Ramos (cell line): ENCODE results near the gene DHX30.

ENCODE experiments used
- in situ Hi-C: fragments of 300-500 bp; cut with MboI; formaldehyde crosslinking; loops from one replicate; pipeline ENCODE4 v1.14.3; 2022; ENCODE audit warnings: low sequenced_read_pairs; ENCODE audit not compliant: unreplicated experiment

DHX30 gene

GRCh38 chr3:47851888-47852603 is 49.1 kb downstream of the DHX30 start:
- in situ Hi-C loops = no loop called here

GRCh38 chr3:47852604-47853602 is 50.0 kb downstream of the DHX30 start:
- in situ Hi-C loops = no loop called here

GRCh38 chr3:47854267-47854666 is 51.3 kb downstream of the DHX30 start:
- in situ Hi-C loops = no loop called here

- in situ Hi-C loops = no loop called here
These were observed 52.0 kb downstream of the DHX30 start for GRCh38 chr3:47854720-47855455.

- in situ Hi-C loops = no loop called here
These were observed 52.8 kb downstream of the DHX30 start for GRCh38 chr3:47855461-47856383.

GRCh38 chr3:47856669-47857068 is 53.7 kb downstream of the DHX30 start:
- in situ Hi-C loops = no loop called here

GRCh38 chr3:47857151-47857550 is 54.2 kb downstream of the DHX30 start:
- in situ Hi-C loops = no loop called here

GRCh38 chr3:47859956-47860605 is 57.1 kb downstream of the DHX30 start:
- in situ Hi-C loops = no loop called here

- in situ Hi-C loops = no loop called here
These were observed 60.6 kb downstream of the DHX30 start for GRCh38 chr3:47863391-47864128.

- in situ Hi-C loops = no loop called here
These were observed 62.3 kb downstream of the DHX30 start for GRCh38 chr3:47865192-47865591.

- in situ Hi-C loops = no loop called here
These were observed 64.6 kb downstream of the DHX30 start for GRCh38 chr3:47867451-47868044.

GRCh38 chr3:47868306-47868705 is 65.4 kb downstream of the DHX30 start:
- in situ Hi-C loops = no loop called here

- in situ Hi-C loops = no loop called here
These were observed 67.2 kb downstream of the DHX30 start for GRCh38 chr3:47870156-47870555.

- in situ Hi-C loops = no loop called here
These were observed 67.8 kb downstream of the DHX30 start for GRCh38 chr3:47870702-47871260.

- in situ Hi-C loops = no loop called here
These were observed 68.5 kb downstream of the DHX30 start for GRCh38 chr3:47871389-47871788.

- in situ Hi-C loops = no loop called here
These were observed 70.0 kb downstream of the DHX30 start for GRCh38 chr3:47872916-47873315.

GRCh38 chr3:47874438-47874837 is 71.5 kb downstream of the DHX30 start:
- in situ Hi-C loops = no loop called here

- in situ Hi-C loops = no loop called here
These were observed 72.0 kb downstream of the DHX30 start for GRCh38 chr3:47874913-47875312.
